ENCODE data around the gene LAMB3. TPM values are rescaled to one million over a fixed set of nuclear protein-coding genes. Genes with fewer than 3 reads are reported as not detected.

LAMB3 gene
- total RNA-seq, 6 donors from 2014 or later: 26.2 to 146 (median 79.6) TPM

DNA sequence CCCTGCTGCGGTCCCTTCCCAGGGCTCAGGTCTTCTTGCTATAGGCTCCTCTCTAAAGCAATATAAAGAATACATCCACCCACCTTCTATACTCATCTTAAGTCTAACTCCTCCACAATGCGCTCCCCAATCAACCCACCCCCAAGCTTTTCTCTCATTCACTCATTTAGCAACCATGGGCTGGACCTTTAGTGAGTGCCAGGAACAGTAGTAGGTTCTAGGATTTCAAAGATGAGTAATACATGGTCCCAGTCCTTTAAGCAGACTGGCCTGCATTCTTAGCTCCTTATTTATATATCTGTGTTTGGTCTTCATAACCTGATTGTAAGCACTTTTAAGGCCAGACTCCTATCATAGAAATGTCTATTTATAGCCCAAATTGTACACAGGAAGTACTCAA, 62.8 kb downstream of the LAMB3 start:
- ATAC-seq (ENCODE audit: low FRiP score in 2 of 2) (no peak), DNase-seq (no peak)
- WGBS, 2 donors: 95 to 100% methylated on average over 2 of the region's 2 CpGs
- no peak overlapping the region for H3K4me3 ChIP-seq
- H3K4me1 ChIP-seq: peaks cover 0 to 10% (median 7%) of the 10 kb centered on the region in 4 donors
- no peaks in the 10 kb centered on the region for H3K9me3 ChIP-seq
- H3K27ac ChIP-seq: no peak overlapping the region
- TF ChIP-seq POLR2AphosphoS5 (IDR thresholded peaks at IDR 0.05) (no peak), EP300 (IDR thresholded peaks at IDR 0.05) (no peak), POLR2A (IDR thresholded peaks at IDR 0.05) (no peak)
- TF ChIP-seq, protein P1, sequence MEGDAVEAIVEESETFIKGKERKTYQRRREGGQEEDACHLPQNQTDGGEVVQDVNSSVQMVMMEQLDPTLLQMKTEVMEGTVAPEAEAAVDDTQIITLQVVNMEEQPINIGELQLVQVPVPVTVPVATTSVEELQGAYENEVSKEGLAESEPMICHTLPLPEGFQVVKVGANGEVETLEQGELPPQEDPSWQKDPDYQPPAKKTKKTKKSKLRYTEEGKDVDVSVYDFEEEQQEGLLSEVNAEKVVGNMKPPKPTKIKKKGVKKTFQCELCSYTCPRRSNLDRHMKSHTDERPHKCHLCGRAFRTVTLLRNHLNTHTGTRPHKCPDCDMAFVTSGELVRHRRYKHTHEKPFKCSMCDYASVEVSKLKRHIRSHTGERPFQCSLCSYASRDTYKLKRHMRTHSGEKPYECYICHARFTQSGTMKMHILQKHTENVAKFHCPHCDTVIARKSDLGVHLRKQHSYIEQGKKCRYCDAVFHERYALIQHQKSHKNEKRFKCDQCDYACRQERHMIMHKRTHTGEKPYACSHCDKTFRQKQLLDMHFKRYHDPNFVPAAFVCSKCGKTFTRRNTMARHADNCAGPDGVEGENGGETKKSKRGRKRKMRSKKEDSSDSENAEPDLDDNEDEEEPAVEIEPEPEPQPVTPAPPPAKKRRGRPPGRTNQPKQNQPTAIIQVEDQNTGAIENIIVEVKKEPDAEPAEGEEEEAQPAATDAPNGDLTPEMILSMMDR (IDR thresholded peaks at IDR 0.05): no peak
- no peaks in the 10 kb centered on the region for H3K36me3 ChIP-seq
- peaks cover 0 to 6% (median 3%) of the 10 kb centered on the region in 4 donors for H3K27me3 ChIP-seq

DNA sequence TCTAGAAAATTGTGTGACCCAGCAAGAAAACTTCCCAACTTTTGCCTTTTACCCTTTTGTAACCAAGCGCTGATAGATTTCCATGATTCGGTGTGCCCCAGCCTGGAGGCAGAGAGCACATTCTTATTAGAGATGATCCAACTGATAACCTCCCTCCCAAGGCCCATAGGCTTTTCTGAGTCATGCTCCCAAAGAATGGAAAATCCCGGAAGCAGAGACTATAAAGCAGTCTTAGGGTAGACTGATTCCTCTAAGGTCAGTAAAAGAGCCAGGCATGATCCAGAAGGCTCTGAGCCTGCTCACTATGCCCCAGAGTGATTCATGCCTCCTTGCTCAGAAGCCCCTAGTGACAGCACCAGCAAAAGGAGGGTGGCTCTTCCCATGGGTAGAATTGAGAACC, 64.4 kb downstream of the LAMB3 start:
- TF ChIP-seq POLR2AphosphoS5 (IDR thresholded peaks at IDR 0.05) (no peak), EP300 (IDR thresholded peaks at IDR 0.05) (no peak), POLR2A (IDR thresholded peaks at IDR 0.05) (no peak)
- TF ChIP-seq, protein P1 (IDR thresholded peaks at IDR 0.05): no peak
- DNase-seq (no peak), ATAC-seq (ENCODE audit: low FRiP score in 2 of 2) (no peak)
- Histone ChIP-seq H3K9me3 (no peaks in the 10 kb centered on the region), H3K27ac (no peak overlapping the region), H3K4me3 (no peak overlapping the region), H3K36me3 (no peaks in the 10 kb centered on the region), H3K4me1 (peaks cover 0 to 10% (median 7%) of the 10 kb centered on the region in 4 donors), H3K27me3 (peaks cover 0 to 8% (median 3%) of the 10 kb centered on the region in 4 donors)
- 88 to 91% methylated on average over 3 of the region's 3 CpGs for WGBS, 2 donors

DNA sequence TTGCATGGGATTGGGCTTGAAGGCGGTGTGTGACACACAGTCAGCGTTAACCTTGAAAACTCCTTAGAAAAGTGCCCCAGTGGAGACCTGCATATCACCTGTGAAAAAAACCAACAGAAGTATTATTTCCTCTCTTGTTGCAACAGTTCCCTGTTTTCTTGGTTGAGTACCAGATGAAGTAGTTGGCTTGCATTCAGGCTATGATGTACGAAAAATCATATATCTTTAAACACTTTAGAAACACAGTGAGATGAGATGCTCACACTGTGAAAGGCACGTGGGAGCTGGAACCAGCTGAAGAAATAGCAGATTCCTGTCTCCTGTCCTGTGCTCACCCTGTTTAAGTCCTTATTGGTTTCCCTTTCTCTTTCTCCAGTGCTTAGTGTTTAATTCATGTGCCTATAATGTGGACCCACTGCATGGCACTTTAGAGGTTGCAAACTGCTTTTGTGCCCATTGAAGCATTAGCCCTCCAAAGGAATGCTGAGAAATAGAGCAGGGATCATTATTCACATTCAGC, 65.9 kb downstream of the LAMB3 start:
- ATAC-seq (ENCODE audit: low FRiP score in 2 of 2): no peak
- TF ChIP-seq POLR2A (IDR thresholded peaks at IDR 0.05) (no peak), EP300 (IDR thresholded peaks at IDR 0.05) (no peak), POLR2AphosphoS5 (IDR thresholded peaks at IDR 0.05) (no peak)
- TF ChIP-seq, protein P1 (IDR thresholded peaks at IDR 0.05): no peak
- Histone ChIP-seq H3K9me3 (no peaks in the 10 kb centered on the region), H3K36me3 (no peaks in the 10 kb centered on the region), H3K27me3 (peaks cover 0 to 8% (median 3%) of the 10 kb centered on the region in 4 donors), H3K4me3 (no peak overlapping the region), H3K27ac (no peak overlapping the region), H3K4me1 (peaks cover 0 to 10% (median 7%) of the 10 kb centered on the region in 4 donors)
- 59 to 64% methylated on average over 4 of the region's 4 CpGs for WGBS, 2 donors
- DNase-seq: no peak

DNA sequence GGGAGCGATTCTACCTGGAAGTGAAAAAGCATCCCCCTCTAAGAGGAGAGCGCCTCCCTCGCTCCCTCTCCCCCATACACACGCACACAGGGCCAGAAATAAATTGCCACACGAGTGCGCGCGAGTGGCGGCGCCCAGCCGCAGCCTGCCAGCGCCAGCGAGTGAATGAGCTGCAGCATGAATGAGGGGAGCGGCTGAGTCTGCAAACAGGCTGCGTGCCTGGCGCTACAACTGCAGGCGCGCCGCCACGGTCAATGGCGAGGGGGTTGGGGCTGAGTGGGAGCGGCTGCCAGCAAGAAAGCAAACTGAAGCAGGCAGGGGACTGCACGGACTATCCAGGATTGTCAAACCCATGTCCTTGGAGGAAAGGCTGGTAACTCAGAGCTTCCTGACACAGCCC, 66.6 kb downstream of the LAMB3 start:
- DNase-seq (peak; percentile 32 to 89), ATAC-seq (ENCODE audit: low FRiP score in 2 of 2) (peak; percentile 71 to 72)
- H3K27ac ChIP-seq: no peak overlapping the region
- no peaks in the 10 kb centered on the region for H3K36me3 ChIP-seq
- H3K9me3 ChIP-seq: no peaks in the 10 kb centered on the region
- 0 to 1% methylated on average over 10 to 22 of the region's 23 CpGs for WGBS, 2 donors
- peaks cover 0 to 10% (median 7%) of the 10 kb centered on the region in 4 donors for H3K4me1 ChIP-seq
- peaks cover 0 to 8% (median 3%) of the 10 kb centered on the region in 4 donors for H3K27me3 ChIP-seq
- TF ChIP-seq EP300 (IDR thresholded peaks at IDR 0.05) (no peak), POLR2AphosphoS5 (IDR thresholded peaks at IDR 0.05) (no peak), POLR2A (IDR thresholded peaks at IDR 0.05) (no peak)
- TF ChIP-seq, protein P1 (IDR thresholded peaks at IDR 0.05): no peak
- H3K4me3 ChIP-seq: peak overlapping the region in 1 of 4 donors; percentile 15

DNA sequence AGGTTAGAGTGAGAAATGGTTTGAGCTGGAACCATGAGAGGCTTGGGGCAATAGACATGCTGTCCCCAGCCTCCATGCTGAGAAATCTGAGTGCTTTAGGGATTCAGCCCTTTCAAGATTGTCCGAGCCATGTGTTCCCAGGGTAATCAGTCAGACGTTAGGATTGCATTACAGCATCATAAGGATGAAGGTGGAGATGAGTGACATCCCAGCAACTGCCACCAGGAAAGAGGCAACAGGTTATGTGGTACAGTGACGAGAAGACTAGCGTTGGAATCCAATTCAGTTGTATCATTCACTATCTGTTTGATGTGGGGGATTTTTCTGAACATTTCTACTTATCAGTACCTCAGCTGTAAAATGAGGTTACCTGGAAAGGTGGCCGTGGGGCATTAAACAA, 67.0 kb downstream of the LAMB3 start:
- TF ChIP-seq POLR2AphosphoS5 (IDR thresholded peaks at IDR 0.05) (no peak), POLR2A (IDR thresholded peaks at IDR 0.05) (no peak), EP300 (IDR thresholded peaks at IDR 0.05) (no peak)
- TF ChIP-seq, protein P1 (IDR thresholded peaks at IDR 0.05): no peak
- Histone ChIP-seq H3K27me3 (peaks cover 0 to 8% (median 3%) of the 10 kb centered on the region in 4 donors), H3K36me3 (no peaks in the 10 kb centered on the region), H3K27ac (no peak overlapping the region), H3K4me1 (peaks cover 0 to 10% (median 7%) of the 10 kb centered on the region in 4 donors), H3K4me3 (no peak overlapping the region), H3K9me3 (no peaks in the 10 kb centered on the region)
- no peak for DNase-seq
- 46 to 52% methylated on average over 5 of the region's 5 CpGs for WGBS, 2 donors
- no peak for ATAC-seq (ENCODE audit: low FRiP score in 2 of 2)

All from upper lobe of left lung (tissue), 6 donors.